NCI-H1417 (cell line): ENCODE results near the gene FAH.
"Not testable (repeated sequence)": the region's sequence is repeated elsewhere in the genome, so short reads cannot be mapped to it uniquely, and the experiment has no call there.

Source experiments
- DNase-seq, 3 experiments: peaks; one replicate each; lab custom pipeline; 2025; lab: John Stamatoyannopoulos, UW

Gene FAH

DNA sequence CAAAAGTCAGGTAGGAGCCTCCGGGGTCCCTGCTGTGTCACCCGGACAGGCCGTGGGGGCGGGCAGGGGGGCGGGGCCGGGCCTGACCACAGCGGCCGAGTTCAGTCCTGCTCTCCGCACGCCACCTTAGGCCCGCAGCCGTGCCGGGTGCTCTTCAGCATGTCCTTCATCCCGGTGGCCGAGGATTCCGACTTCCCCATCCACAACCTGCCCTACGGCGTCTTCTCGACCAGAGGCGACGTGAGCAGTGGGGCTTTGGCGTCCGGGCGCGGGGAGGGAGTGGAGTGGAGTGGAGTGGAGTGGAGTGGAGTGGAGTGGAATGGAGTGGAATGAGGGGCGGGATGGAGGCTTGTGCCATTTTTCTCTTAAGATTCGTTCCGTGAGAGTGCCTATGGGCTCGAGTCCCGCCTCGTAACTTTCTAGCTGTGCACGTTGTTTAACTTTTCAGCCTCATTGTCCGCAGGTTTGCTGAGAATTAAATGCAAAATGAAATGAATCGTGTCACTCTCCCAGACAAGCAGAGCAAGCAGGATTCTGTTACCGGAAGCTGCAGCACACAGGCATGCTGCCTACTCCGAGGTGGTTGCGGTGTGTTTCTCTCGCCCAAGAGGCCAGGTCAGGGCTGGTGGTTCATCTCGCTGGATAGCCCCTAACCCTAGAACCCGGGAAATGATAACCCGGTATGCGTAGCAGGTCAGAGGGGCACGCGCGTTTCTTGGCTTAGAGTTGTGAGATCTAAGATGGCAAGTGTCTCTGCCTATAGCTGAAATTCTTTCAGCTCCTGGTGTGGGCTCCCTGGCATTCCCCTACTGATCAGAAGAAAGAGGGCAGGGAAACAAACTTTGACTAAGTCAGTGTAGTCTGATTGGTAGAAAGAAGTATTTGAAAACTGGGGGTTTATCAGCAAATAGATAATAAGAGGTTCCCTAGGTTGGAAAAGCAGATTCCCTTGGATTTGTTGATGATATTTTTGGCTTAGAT lies at the start of gene FAH:
TSS of gene FAH (plus strand) at position 104 of the 981 bp plus-strand sequence. CDS start at position 160, 56 bp downstream.
- DNase-seq = peak; percentile 25 to 87 (median 64)

DNA sequence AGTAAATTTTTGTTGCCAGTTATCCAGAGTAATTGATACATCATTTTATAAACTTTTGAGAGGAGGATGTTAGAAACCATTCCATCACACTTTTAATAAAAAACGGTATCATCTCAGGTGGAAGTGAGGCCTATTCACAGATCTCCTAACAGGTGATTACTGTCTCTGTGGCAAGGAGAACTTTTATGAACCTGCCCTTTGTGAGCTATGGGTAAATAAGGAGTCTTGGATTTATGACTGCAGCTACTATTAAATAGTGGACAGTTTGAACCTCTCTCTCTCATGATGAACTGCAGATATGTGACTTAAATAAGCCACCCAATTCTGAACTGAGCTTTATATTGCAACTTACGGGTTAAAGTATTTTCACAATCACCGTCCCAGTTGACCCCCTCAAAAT lies 47.6 kb upstream of the FAH start:
- no peak for DNase-seq

DNA sequence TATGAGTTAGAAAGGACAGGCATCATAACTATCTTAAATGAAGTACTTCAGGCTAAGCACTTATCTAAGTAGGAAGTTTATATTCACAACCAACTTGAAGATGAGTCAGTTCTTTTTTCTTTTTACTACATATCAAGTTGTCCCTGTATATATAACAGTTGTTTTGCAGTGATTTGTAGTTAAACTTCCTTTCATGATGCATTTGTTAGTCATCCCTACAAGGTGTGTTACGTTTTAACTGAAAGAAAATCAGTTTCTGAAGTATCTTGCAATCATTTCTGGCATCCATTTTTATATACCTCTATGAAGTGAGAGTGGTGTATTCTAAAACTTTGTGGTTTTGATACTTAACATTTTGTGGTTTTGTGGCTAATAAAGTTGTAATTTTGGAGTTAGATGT lies 47.2 kb upstream of the FAH start:
- DNase-seq = no peak

- no peak for DNase-seq
Measured at GRCh38 chr15:80106051-80106450, 46.7 kb upstream of the FAH start.

- DNase-seq = no peak
Measured at GRCh38 chr15:80107204-80107603, 45.6 kb upstream of the FAH start.

GRCh38 chr15:80107774-80108173 lies 45.0 kb upstream of the FAH start:
- DNase-seq = no peak

- no peak for DNase-seq
Measured at GRCh38 chr15:80109388-80109787, 43.4 kb upstream of the FAH start.

- no peak for DNase-seq
Measured at GRCh38 chr15:80110920-80111319, 41.9 kb upstream of the FAH start.

GRCh38 chr15:80114114-80114513 lies 38.7 kb upstream of the FAH start:
- peak in 1 of 3 experiments; percentile 31 for DNase-seq

DNA sequence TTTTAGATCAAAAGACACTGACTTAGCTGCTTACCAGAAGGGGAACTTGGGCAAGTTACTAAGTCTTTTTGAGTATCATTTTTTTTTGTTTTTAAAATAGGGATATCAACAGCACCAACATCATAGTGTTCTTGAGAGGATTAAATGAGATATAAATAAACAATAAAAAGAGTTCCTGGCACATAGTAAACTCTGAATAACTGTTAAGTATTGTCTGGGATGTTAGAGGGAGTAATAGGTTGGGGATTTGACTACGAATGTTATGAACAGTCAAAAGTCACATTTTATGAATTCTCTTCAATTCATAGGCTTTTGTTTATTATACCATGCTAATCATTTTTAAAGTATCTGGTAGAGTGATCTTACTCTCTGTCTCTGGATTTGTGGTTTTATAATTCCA lies 37.8 kb upstream of the FAH start:
- no peak for DNase-seq

- DNase-seq = no peak
Measured at GRCh38 chr15:80118956-80119355, 33.8 kb upstream of the FAH start.

GRCh38 chr15:80120636-80121035 lies 32.2 kb upstream of the FAH start:
- DNase-seq = no peak

- DNase-seq = peak in 2 of 3 experiments; percentile 28 to 60
Measured at GRCh38 chr15:80121546-80121945, 31.3 kb upstream of the FAH start.

DNA sequence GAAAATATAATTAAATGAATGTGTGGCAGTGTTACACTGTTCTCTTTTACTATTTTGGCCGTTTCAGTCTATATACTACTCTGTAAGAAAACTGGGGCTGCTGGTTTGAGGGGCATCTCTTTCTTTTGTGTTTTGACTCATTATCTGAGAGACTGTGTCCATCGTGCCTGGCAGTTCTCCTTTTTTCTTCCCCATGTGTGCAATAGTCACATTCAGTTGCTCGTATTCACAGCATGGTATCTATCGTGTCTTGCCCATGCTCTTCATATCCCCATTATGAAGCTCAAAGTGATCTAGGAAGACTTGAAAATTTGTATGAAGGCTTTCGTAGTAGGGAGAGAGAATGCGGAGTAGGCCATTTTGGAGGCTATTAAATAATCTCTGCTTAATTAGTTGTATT lies 29.8 kb upstream of the FAH start:
- no peak for DNase-seq

DNA sequence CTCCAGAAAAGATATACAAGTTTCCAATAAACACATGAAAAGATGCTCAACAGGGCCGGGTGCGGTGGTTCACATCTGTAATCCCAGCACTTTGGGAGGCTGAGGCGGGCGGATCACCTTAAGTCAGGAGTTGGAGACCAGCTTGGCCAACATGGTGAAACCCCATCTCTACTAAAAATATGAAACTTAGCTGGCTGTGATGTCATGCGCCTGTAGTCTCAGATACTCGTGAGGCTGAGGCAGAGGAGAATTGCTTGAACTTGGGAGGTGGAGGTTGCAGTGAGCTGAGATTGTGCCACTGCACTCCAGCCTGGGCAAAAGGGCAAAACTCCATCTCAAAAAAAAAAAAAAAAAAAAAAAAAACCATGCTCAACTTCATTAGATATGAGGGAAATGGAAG lies 25.5 kb upstream of the FAH start:
- DNase-seq = not testable (repeated sequence)

- no peak for DNase-seq
Measured at GRCh38 chr15:80127911-80128310, 24.9 kb upstream of the FAH start.

GRCh38 chr15:80132382-80132781 lies 20.4 kb upstream of the FAH start:
- no peak for DNase-seq

DNA sequence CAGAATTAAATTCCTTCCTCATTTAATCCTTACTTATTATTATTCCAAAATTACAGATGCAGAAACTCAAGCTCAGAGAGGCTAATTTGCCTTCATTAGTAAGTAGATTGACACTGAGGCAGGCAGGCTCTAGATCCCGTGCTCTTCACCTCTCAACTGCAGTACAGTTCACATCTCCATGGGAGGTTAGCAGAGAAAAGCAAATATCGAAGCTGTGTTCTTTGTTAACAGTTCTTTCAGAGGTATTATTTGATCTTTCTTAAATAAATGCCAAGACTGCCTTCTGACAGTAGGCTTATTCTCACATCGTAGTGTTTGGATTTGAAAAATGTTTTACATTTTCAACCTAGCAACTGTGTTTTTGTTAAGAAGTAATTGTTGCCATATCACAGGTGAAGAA lies 15.9 kb upstream of the FAH start:
- DNase-seq = peak in 1 of 3 experiments; percentile 33

- no peak for DNase-seq
Measured at GRCh38 chr15:80138961-80139360, 13.8 kb upstream of the FAH start.

DNA sequence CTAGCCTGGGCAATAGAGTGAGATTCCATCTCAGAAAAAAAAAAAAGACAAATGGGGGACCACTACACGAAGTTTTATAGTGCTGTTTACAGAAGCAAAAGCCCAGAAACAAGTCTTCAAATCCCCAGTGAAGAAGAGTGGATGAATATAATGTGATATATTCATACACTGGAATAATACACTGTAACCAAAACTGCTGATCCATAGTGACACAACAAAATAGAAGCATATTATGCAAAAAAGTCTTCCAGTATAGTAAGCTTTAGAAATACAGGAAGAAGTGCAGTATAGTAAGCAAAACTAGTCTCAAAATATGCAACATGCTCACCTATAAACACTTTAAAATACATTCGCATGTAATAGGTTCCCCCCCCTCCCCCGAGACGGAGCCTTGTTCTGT lies 11.9 kb upstream of the FAH start:
- DNase-seq = no peak

DNA sequence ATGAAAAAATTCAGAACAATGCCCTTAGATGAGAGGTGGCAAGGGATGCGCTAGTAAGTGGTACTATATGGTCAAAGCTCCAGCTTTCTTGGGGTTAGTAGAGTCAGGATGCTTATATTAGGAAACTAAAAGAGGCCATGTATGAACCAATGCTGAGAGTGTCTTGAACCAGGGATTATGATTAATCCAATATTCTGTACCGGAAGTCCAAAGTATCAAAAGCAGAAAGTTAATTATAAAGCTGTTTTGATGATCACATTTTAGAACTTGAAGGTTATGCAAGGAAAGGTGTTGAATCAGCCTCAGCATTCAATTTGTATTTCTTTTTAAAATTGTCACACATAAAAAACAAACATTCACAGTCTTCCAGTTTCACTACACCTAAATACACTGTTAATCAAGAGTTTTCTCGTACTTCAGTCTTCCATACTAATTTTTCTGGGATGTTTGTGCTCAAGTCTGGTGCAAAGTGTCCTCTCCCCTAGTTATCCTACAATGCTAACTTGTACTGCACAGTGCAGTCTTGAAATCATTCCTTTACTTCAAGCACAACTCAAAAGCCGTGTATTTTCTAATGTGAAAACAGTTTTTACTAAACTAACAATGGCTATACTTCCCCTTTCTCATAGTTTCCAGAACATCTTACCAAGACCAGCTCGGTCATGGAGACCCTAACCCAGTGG lies 10.7 kb upstream of the FAH start:
- DNase-seq = no peak

GRCh38 chr15:80142646-80143045 lies 10.2 kb upstream of the FAH start:
- peak in 1 of 3 experiments; percentile 29 for DNase-seq

DNA sequence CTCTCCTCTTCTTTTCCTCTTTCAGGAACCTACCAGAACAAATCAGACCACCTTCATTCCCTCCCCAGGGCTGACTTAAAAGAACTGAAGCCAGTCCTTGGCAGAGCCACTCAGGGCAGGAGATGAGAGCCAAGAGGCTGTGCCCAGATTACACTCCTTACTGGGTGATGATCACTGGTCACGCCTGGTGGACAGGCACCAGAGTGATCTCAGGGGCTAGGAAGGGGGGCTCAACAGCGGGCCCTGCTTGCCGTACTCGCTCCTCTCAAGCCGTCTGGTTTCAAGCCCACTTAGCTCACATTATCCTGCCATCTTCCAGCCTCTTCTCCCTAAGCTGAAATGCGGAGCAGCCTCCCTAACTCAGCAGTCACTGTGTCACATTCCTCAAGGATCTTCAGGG lies 1.7 kb upstream of the FAH start:
- no peak for DNase-seq
